Measurements from ENCODE around the gene RET. TPM values are rescaled to one million over a fixed set of nuclear protein-coding genes. Genes with fewer than 3 reads are reported as not detected.

The RET gene
- total RNA-seq, 2 experiments from 2014 or later = 0.36 TPM; not detected in 1

GRCh38 chr10:43059828-43060227 lies 17.0 kb upstream of the RET start:
- Mint-ChIP-seq H3K36me3 (ENCODE audit: low read depth) (no peaks in the 10 kb centered on the region), H3K9me3 (no peaks in the 10 kb centered on the region), H3K27me3 (ENCODE audit: low read depth) (peaks cover 4% of the 10 kb centered on the region), H3K4me1 (ENCODE audit: low read depth) (no peaks in the 10 kb centered on the region), H3K27ac (no peak overlapping the region), H3K4me3 (no peak overlapping the region)
- DNase-seq = no peak
- CTCF ChIA-PET = no interaction called here
- intact Hi-C loops (cut with micrococcal nuclease) = no loop called here

- Mint-ChIP-seq H3K9me3 (no peaks in the 10 kb centered on the region), H3K4me3 (no peak overlapping the region), H3K27me3 (ENCODE audit: low read depth) (peaks cover 4% of the 10 kb centered on the region), H3K4me1 (ENCODE audit: low read depth) (no peaks in the 10 kb centered on the region), H3K27ac (no peak overlapping the region), H3K36me3 (ENCODE audit: low read depth) (no peaks in the 10 kb centered on the region)
- CTCF ChIA-PET = no interaction called here
- DNase-seq = no peak
- intact Hi-C loops (cut with micrococcal nuclease) = no loop called here
Observed at GRCh38 chr10:43060291-43060690, 16.6 kb upstream of the RET start.

- no peak overlapping the region for H3K4me3 Mint-ChIP-seq
- H3K27me3 Mint-ChIP-seq (ENCODE audit: low read depth) = peaks cover 4% of the 10 kb centered on the region
- no peaks in the 10 kb centered on the region for H3K4me1 Mint-ChIP-seq (ENCODE audit: low read depth)
- H3K36me3 Mint-ChIP-seq (ENCODE audit: low read depth) = no peaks in the 10 kb centered on the region
- H3K27ac Mint-ChIP-seq = no peak overlapping the region
- intact Hi-C loops (cut with micrococcal nuclease) = no loop called here
- CTCF ChIA-PET = interaction anchor here (0.7 kb wide), 1 partner anchor 285 kb away, joined by 6 read pairs; no protein-coding TSS in a partner anchor
- H3K9me3 Mint-ChIP-seq = no peaks in the 10 kb centered on the region
- no peak for DNase-seq
Observed at GRCh38 chr10:43061331-43061730, 15.5 kb upstream of the RET start.

- CTCF ChIA-PET = no interaction called here
- DNase-seq = no peak
- no peak overlapping the region for H3K4me3 Mint-ChIP-seq
- intact Hi-C loops (cut with micrococcal nuclease) = no loop called here
- H3K27ac Mint-ChIP-seq = no peak overlapping the region
- H3K9me3 Mint-ChIP-seq = no peaks in the 10 kb centered on the region
- H3K36me3 Mint-ChIP-seq (ENCODE audit: low read depth) = no peaks in the 10 kb centered on the region
- H3K27me3 Mint-ChIP-seq (ENCODE audit: low read depth) = peaks cover 4% of the 10 kb centered on the region
- no peaks in the 10 kb centered on the region for H3K4me1 Mint-ChIP-seq (ENCODE audit: low read depth)
Observed at GRCh38 chr10:43061760-43062159, 15.1 kb upstream of the RET start.

- Mint-ChIP-seq H3K4me3 (no peak overlapping the region), H3K27me3 (ENCODE audit: low read depth) (peaks cover 4% of the 10 kb centered on the region), H3K4me1 (ENCODE audit: low read depth) (no peaks in the 10 kb centered on the region), H3K9me3 (no peaks in the 10 kb centered on the region), H3K27ac (no peak overlapping the region), H3K36me3 (ENCODE audit: low read depth) (no peaks in the 10 kb centered on the region)
- intact Hi-C loops (cut with micrococcal nuclease) = no loop called here
- no peak for DNase-seq
- CTCF ChIA-PET = interaction anchor here (0.6 kb wide), 1 partner anchor 454 kb away, joined by 6 read pairs; no protein-coding TSS in a partner anchor
Observed at GRCh38 chr10:43062402-43063160, 14.3 kb upstream of the RET start.

GRCh38 chr10:43064331-43065075 lies 12.4 kb upstream of the RET start:
- H3K9me3 Mint-ChIP-seq = no peaks in the 10 kb centered on the region
- no peaks in the 10 kb centered on the region for H3K36me3 Mint-ChIP-seq (ENCODE audit: low read depth)
- H3K4me3 Mint-ChIP-seq = no peak overlapping the region
- CTCF ChIA-PET = no interaction called here
- no peaks in the 10 kb centered on the region for H3K27me3 Mint-ChIP-seq (ENCODE audit: low read depth)
- H3K27ac Mint-ChIP-seq = no peak overlapping the region
- intact Hi-C loops (cut with micrococcal nuclease) = no loop called here
- no peak for DNase-seq
- H3K4me1 Mint-ChIP-seq (ENCODE audit: low read depth) = no peaks in the 10 kb centered on the region

GRCh38 chr10:43065234-43065633 lies 11.6 kb upstream of the RET start:
- no peak for DNase-seq
- no peak overlapping the region for H3K27ac Mint-ChIP-seq
- intact Hi-C loops (cut with micrococcal nuclease) = no loop called here
- no peak overlapping the region for H3K4me3 Mint-ChIP-seq
- CTCF ChIA-PET = no interaction called here
- no peaks in the 10 kb centered on the region for H3K4me1 Mint-ChIP-seq (ENCODE audit: low read depth)
- H3K36me3 Mint-ChIP-seq (ENCODE audit: low read depth) = no peaks in the 10 kb centered on the region
- H3K27me3 Mint-ChIP-seq (ENCODE audit: low read depth) = no peaks in the 10 kb centered on the region
- H3K9me3 Mint-ChIP-seq = no peaks in the 10 kb centered on the region

GRCh38 chr10:43065761-43066160 lies 11.1 kb upstream of the RET start:
- no peaks in the 10 kb centered on the region for H3K27me3 Mint-ChIP-seq (ENCODE audit: low read depth)
- CTCF ChIA-PET = no interaction called here
- no peaks in the 10 kb centered on the region for H3K36me3 Mint-ChIP-seq (ENCODE audit: low read depth)
- no peaks in the 10 kb centered on the region for H3K4me1 Mint-ChIP-seq (ENCODE audit: low read depth)
- H3K4me3 Mint-ChIP-seq = no peak overlapping the region
- DNase-seq = no peak
- intact Hi-C loops (cut with micrococcal nuclease) = no loop called here
- no peak overlapping the region for H3K27ac Mint-ChIP-seq
- H3K9me3 Mint-ChIP-seq = no peaks in the 10 kb centered on the region

GRCh38 chr10:43066481-43066880 lies 10.4 kb upstream of the RET start:
- no peaks in the 10 kb centered on the region for H3K9me3 Mint-ChIP-seq
- no peaks in the 10 kb centered on the region for H3K4me1 Mint-ChIP-seq (ENCODE audit: low read depth)
- H3K36me3 Mint-ChIP-seq (ENCODE audit: low read depth) = no peaks in the 10 kb centered on the region
- intact Hi-C loops (cut with micrococcal nuclease) = no loop called here
- DNase-seq = no peak
- no peak overlapping the region for H3K27ac Mint-ChIP-seq
- no peak overlapping the region for H3K4me3 Mint-ChIP-seq
- CTCF ChIA-PET = interaction anchor here (0.6 to 0.7 kb wide), 2 partner anchors 174 to 277 kb away, joined by 3 read pairs; no protein-coding TSS in a partner anchor
- H3K27me3 Mint-ChIP-seq (ENCODE audit: low read depth) = no peaks in the 10 kb centered on the region

GRCh38 chr10:43067391-43068135 lies 9.3 kb upstream of the RET start:
- CTCF ChIA-PET = no interaction called here
- no peak overlapping the region for H3K4me3 Mint-ChIP-seq
- no peak overlapping the region for H3K27ac Mint-ChIP-seq
- intact Hi-C loops (cut with micrococcal nuclease) = no loop called here
- H3K36me3 Mint-ChIP-seq (ENCODE audit: low read depth) = no peaks in the 10 kb centered on the region
- no peak for DNase-seq
- no peaks in the 10 kb centered on the region for H3K27me3 Mint-ChIP-seq (ENCODE audit: low read depth)
- H3K9me3 Mint-ChIP-seq = no peaks in the 10 kb centered on the region
- no peaks in the 10 kb centered on the region for H3K4me1 Mint-ChIP-seq (ENCODE audit: low read depth)

- intact Hi-C loops (cut with micrococcal nuclease) = no loop called here
- no peaks in the 10 kb centered on the region for H3K36me3 Mint-ChIP-seq (ENCODE audit: low read depth)
- H3K9me3 Mint-ChIP-seq = no peaks in the 10 kb centered on the region
- H3K27ac Mint-ChIP-seq = no peak overlapping the region
- no peaks in the 10 kb centered on the region for H3K4me1 Mint-ChIP-seq (ENCODE audit: low read depth)
- CTCF ChIA-PET = no interaction called here
- H3K27me3 Mint-ChIP-seq (ENCODE audit: low read depth) = no peaks in the 10 kb centered on the region
- no peak for DNase-seq
- no peak overlapping the region for H3K4me3 Mint-ChIP-seq
Observed at GRCh38 chr10:43068136-43068395, 8.8 kb upstream of the RET start.

- no peak overlapping the region for H3K4me3 Mint-ChIP-seq
- intact Hi-C loops (cut with micrococcal nuclease) = no loop called here
- no peaks in the 10 kb centered on the region for H3K4me1 Mint-ChIP-seq (ENCODE audit: low read depth)
- no peaks in the 10 kb centered on the region for H3K27me3 Mint-ChIP-seq (ENCODE audit: low read depth)
- no peaks in the 10 kb centered on the region for H3K9me3 Mint-ChIP-seq
- CTCF ChIA-PET = no interaction called here
- H3K27ac Mint-ChIP-seq = no peak overlapping the region
- H3K36me3 Mint-ChIP-seq (ENCODE audit: low read depth) = no peaks in the 10 kb centered on the region
- no peak for DNase-seq
Observed at GRCh38 chr10:43068471-43069210, 8.2 kb upstream of the RET start.

Data from activated naive CD4-positive, alpha-beta T cell treated with anti-CD3 and anti-CD28 coated beads for 36 hours (primary cell).